ENCODE results near the gene FSIP1.

DNA sequence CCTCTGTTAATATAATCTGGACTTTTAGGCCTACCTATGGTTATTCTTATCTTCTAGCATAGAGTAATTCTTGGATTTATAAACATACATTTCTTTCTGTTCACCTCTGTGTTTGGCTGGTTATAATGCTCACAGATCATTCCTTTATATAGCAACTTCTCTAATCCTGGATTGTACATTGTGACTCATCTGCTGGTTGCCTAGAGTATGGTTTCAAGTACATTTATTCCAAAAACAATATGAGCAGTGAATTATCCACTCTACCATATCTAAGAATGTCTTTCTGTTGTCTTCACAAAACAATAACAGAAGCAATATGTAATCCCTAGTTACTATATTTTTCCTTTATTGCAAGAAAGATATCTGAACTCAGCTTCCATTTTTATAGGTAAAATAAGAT is 35.3 kb downstream of the FSIP1 start:
- TF ChIP-seq, protein P1, sequence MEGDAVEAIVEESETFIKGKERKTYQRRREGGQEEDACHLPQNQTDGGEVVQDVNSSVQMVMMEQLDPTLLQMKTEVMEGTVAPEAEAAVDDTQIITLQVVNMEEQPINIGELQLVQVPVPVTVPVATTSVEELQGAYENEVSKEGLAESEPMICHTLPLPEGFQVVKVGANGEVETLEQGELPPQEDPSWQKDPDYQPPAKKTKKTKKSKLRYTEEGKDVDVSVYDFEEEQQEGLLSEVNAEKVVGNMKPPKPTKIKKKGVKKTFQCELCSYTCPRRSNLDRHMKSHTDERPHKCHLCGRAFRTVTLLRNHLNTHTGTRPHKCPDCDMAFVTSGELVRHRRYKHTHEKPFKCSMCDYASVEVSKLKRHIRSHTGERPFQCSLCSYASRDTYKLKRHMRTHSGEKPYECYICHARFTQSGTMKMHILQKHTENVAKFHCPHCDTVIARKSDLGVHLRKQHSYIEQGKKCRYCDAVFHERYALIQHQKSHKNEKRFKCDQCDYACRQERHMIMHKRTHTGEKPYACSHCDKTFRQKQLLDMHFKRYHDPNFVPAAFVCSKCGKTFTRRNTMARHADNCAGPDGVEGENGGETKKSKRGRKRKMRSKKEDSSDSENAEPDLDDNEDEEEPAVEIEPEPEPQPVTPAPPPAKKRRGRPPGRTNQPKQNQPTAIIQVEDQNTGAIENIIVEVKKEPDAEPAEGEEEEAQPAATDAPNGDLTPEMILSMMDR (IDR thresholded peaks at IDR 0.05), result no peak
- TF ChIP-seq POLR2A (IDR thresholded peaks at IDR 0.05; ENCODE audit: low read depth) (no peak), EP300 (IDR thresholded peaks at IDR 0.05) (no peak), POLR2AphosphoS5 (IDR thresholded peaks at IDR 0.05) (no peak)
